Calu3 (cell line): ENCODE results near the gene MAGI1. TPM values are rescaled to one million over a fixed set of nuclear protein-coding genes. Genes with fewer than 3 reads are reported as not detected.

Experiments used
- BruUV-seq: library from RNA; stranded (reverse); fragments of 400-500 nt; replicated peaks from 2 replicates; lab custom pipeline; 2021; lab: Mats Ljungman, UMichigan
- CTCF ChIA-PET: fragments of 300-600 bp; sonication (Branson Sonifier 250); formaldehyde crosslinking; loops from one replicate; lab custom pipeline; 2022; ENCODE audit warnings: antibody characterized with exemption; lab: Charles Lee
- DNase-seq: peaks from one replicate; pipeline ENCODE4 v3.0.0; 2022
- H3K27ac Mint-ChIP-seq: one replicate; pipeline ENCODE4 v1.8.0; 2022; ENCODE audit warnings: mixed read lengths; ENCODE audit not compliant: unreplicated experiment
- H3K27me3 Mint-ChIP-seq: one replicate; pipeline ENCODE4 v1.8.0; 2022; ENCODE audit warnings: mixed read lengths; ENCODE audit not compliant: unreplicated experiment
- H3K36me3 Mint-ChIP-seq: one replicate; pipeline ENCODE4 v1.8.0; 2022; ENCODE audit warnings: mild to moderate bottlenecking, moderate library complexity, mixed read lengths; ENCODE audit not compliant: insufficient read depth, unreplicated experiment
- H3K4me1 Mint-ChIP-seq: one replicate; pipeline ENCODE4 v1.8.0; 2022; ENCODE audit warnings: mild to moderate bottlenecking, low read depth, mixed read lengths; ENCODE audit not compliant: unreplicated experiment
- H3K4me3 Mint-ChIP-seq: one replicate; pipeline ENCODE4 v1.8.0; 2022; ENCODE audit warnings: mild to moderate bottlenecking, low read depth, moderate library complexity, mixed read lengths; ENCODE audit not compliant: unreplicated experiment
- H3K9me3 Mint-ChIP-seq: one replicate; pipeline ENCODE4 v1.8.0; 2022; ENCODE audit warnings: low read depth, mixed read lengths; ENCODE audit not compliant: unreplicated experiment
- CTCF ChIP-seq: fragments of 200-600 bp; IDR thresholded peaks from one replicate; pipeline ENCODE4 v1.8.0; 2022; ENCODE audit warnings: antibody characterized with exemption; ENCODE audit not compliant: unreplicated experiment
- intact Hi-C: fragments of 100-400 bp; cut with micrococcal nuclease; formaldehyde crosslinking; loops from one replicate; pipeline ENCODE4 v1.10.0; 2022; ENCODE audit not compliant: unreplicated experiment
- total RNA-seq: library from RNA; stranded (reverse); gene quantifications from 2 replicates; pipeline ENCODE4 v1.2.3, GENCODE V29; 2022

MAGI1 gene
- total RNA-seq, 1 experiment from 2014 or later = 76.4 TPM

GRCh38 chr3:65914740-65915367, 123.9 kb downstream of the MAGI1 start:
- Mint-ChIP-seq H3K4me3 (no peak overlapping the region), H3K27me3 (no peaks in the 10 kb centered on the region), H3K4me1 (peaks cover 45% of the 10 kb centered on the region), H3K36me3 (peaks cover 5% of the 10 kb centered on the region), H3K27ac (peak overlapping the region; percentile 35), H3K9me3 (peaks cover 6% of the 10 kb centered on the region)
- CTCF ChIA-PET = interaction anchor here (1.0 to 1.4 kb wide), 2 partner anchors 21 to 47 kb away, joined by 3 to 9 read pairs; no protein-coding TSS in a partner anchor
- BruUV-seq = no TSS peak
- intact Hi-C loops = loop anchor here (1.0 to 10.0 kb wide), 3 partner anchors 37 to 220 kb away; no protein-coding TSS in a partner anchor
- no peak for DNase-seq
- TF ChIP-seq CTCF = peak; percentile 4

- H3K4me3 Mint-ChIP-seq = no peak overlapping the region
- CTCF ChIA-PET = interaction anchor here (1.0 to 1.4 kb wide), 2 partner anchors 21 to 48 kb away, joined by 3 to 9 read pairs; no protein-coding TSS in a partner anchor
- no TSS peak for BruUV-seq
- DNase-seq = peak; percentile 37
- intact Hi-C loops = loop anchor here (1.0 to 10.0 kb wide), 3 partner anchors 38 to 221 kb away; no protein-coding TSS in a partner anchor
- TF ChIP-seq CTCF = peak; percentile 12
- peaks cover 5% of the 10 kb centered on the region for H3K36me3 Mint-ChIP-seq
- no peaks in the 10 kb centered on the region for H3K27me3 Mint-ChIP-seq
- peaks cover 39% of the 10 kb centered on the region for H3K4me1 Mint-ChIP-seq
- H3K27ac Mint-ChIP-seq = peak overlapping the region; percentile 33
- peaks cover 6% of the 10 kb centered on the region for H3K9me3 Mint-ChIP-seq
Observed at GRCh38 chr3:65914032-65914739, 124.5 kb downstream of the MAGI1 start.

- Mint-ChIP-seq H3K9me3 (peaks cover 5% of the 10 kb centered on the region), H3K4me3 (no peak overlapping the region), H3K27ac (no peak overlapping the region), H3K4me1 (peaks cover 46% of the 10 kb centered on the region), H3K27me3 (no peaks in the 10 kb centered on the region), H3K36me3 (peaks cover 5% of the 10 kb centered on the region)
- DNase-seq = no peak
- CTCF ChIA-PET = interaction anchor here (0.5 to 1.2 kb wide), 3 partner anchors 50 to 224 kb away, joined by 3 to 10 read pairs (median 4); no protein-coding TSS in a partner anchor
- intact Hi-C loops = loop anchor here (5.0 to 10.0 kb wide), 2 partner anchors 40 to 222 kb away; no protein-coding TSS in a partner anchor
- TF ChIP-seq CTCF = no peak
- BruUV-seq = no TSS peak
Observed at GRCh38 chr3:65912647-65913046, 126.1 kb downstream of the MAGI1 start.

GRCh38 chr3:65908588-65908987, 130.1 kb downstream of the MAGI1 start:
- Mint-ChIP-seq H3K9me3 (no peaks in the 10 kb centered on the region), H3K4me1 (peaks cover 19% of the 10 kb centered on the region), H3K36me3 (peaks cover 5% of the 10 kb centered on the region), H3K4me3 (no peak overlapping the region), H3K27me3 (no peaks in the 10 kb centered on the region), H3K27ac (no peak overlapping the region)
- intact Hi-C loops = no loop called here
- TF ChIP-seq CTCF = no peak
- no TSS peak for BruUV-seq
- CTCF ChIA-PET = no interaction called here
- DNase-seq = no peak
